DND-41 (cell line): ENCODE measurements around the gene LRRC38.

Source experiments
- ATAC-seq: fragments of 200-7000 bp; cut with Tn5 transposase; 3 replicates; pipeline ENCODE4 v1.9.1; 2021; ENCODE audit warnings: low read depth; ENCODE audit not compliant: insufficient read depth
- DNase-seq: peaks from one replicate; pipeline ENCODE4 v3.0.0-alpha.2; 2020
- H2AFZ ChIP-seq: 2 replicates; pipeline ENCODE4 v1.6.0; 2012; ENCODE audit warnings: low read depth, low read length
- H3K27ac ChIP-seq: 2 replicates; pipeline ENCODE4 v1.5.1; 2012; ENCODE audit warnings: low read length, inconsistent platforms
- H3K27me3 ChIP-seq: fragments of 200-600 bp; sonication (generic); 2 replicates; pipeline ENCODE4 v1.6.0; 2012; ENCODE audit warnings: low read length, mild to moderate bottlenecking, inconsistent platforms; ENCODE audit not compliant: insufficient read depth, poor library complexity
- H3K36me3 ChIP-seq: 2 replicates; pipeline ENCODE4 v1.5.1; 2012; ENCODE audit warnings: low read length, inconsistent platforms; ENCODE audit not compliant: insufficient read depth
- H3K4me1 ChIP-seq: 2 replicates; pipeline ENCODE4 v1.5.1; 2012; ENCODE audit warnings: mild to moderate bottlenecking, low read length; ENCODE audit not compliant: insufficient read depth
- H3K4me2 ChIP-seq: 2 replicates; pipeline ENCODE4 v1.6.0; 2012; ENCODE audit warnings: mild to moderate bottlenecking, moderate library complexity, low read length, inconsistent platforms; ENCODE audit not compliant: insufficient read depth
- H3K4me3 ChIP-seq, 2 experiments: fragments of 200-600 bp in 1 of 2; shearing (Covaris generic) in 1 of 2; 2 replicates each; pipeline ENCODE4 v1.5.1; 2012 to 2016; ENCODE audit warnings: inconsistent platforms in 2 of 2, low read length in 2 of 2, mild to moderate bottlenecking in 2 of 2, low read depth in 1 of 2, moderate library complexity in 1 of 2
- H3K79me2 ChIP-seq: 2 replicates; pipeline ENCODE4 v1.6.0; 2012; ENCODE audit warnings: low read length, inconsistent platforms; ENCODE audit not compliant: insufficient read depth
- H3K9ac ChIP-seq: 2 replicates; pipeline ENCODE4 v1.6.0; 2012; ENCODE audit warnings: low read depth, mild to moderate bottlenecking, inconsistent platforms, low read length, moderate library complexity
- H3K9me3 ChIP-seq: 2 replicates; pipeline ENCODE4 v1.5.1; 2012; ENCODE audit warnings: low read length, moderate library complexity, mild to moderate bottlenecking, inconsistent platforms; ENCODE audit not compliant: insufficient read depth, severe bottlenecking
- H4K20me1 ChIP-seq: 2 replicates; pipeline ENCODE4 v1.6.0; 2012; ENCODE audit warnings: low read length; ENCODE audit not compliant: insufficient read depth
- EZH2 ChIP-seq: IDR thresholded peaks from 3 replicates; pipeline ENCODE4 v1.6.1; 2012; ENCODE audit warnings: borderline replicate concordance, low read depth, mild to moderate bottlenecking, moderate library complexity, low read length, inconsistent platforms; ENCODE audit not compliant: severe bottlenecking
- TF ChIP-seq, protein P1 (sequence below): IDR thresholded peaks from 2 replicates; pipeline ENCODE4 v1.5.1; 2012; ENCODE audit warnings: borderline replicate concordance, low read length, moderate library complexity, mild to moderate bottlenecking; ENCODE audit not compliant: poor library complexity, severe bottlenecking; ENCODE audit errors: extremely low read depth

LRRC38 gene

DNA sequence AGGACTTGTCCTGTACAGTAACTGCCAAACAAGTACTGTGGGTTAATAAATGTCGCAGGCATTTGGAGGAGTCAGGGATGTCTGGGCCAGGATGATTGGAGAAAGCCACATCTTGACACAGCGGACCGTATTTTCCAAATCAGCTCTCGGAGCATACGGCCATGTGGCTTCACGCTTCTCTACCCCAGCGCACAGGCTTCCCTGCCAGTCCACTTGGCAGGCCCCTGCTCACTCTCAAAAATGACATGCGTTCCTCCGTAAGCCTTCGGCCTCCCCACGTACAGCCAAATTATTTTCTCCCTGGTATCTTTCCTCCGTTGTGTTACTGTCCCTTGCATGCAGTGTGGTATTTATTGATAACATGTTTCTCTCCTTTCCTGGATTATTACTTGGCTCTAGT lies 7.2 kb upstream of the LRRC38 start:
- Histone ChIP-seq H3K4me3 (no peak overlapping the region), H3K27ac (no peak overlapping the region), H4K20me1 (no peaks in the 10 kb centered on the region), H3K4me1 (no peaks in the 10 kb centered on the region), H3K4me2 (no peak overlapping the region), H3K36me3 (no peaks in the 10 kb centered on the region), H3K79me2 (no peaks in the 10 kb centered on the region), H3K9me3 (no peaks in the 10 kb centered on the region), H3K27me3 (no peaks in the 10 kb centered on the region), H3K9ac (no peak overlapping the region), H2AFZ (no peak overlapping the region)
- no peak for TF ChIP-seq EZH2
- TF ChIP-seq, protein P1, sequence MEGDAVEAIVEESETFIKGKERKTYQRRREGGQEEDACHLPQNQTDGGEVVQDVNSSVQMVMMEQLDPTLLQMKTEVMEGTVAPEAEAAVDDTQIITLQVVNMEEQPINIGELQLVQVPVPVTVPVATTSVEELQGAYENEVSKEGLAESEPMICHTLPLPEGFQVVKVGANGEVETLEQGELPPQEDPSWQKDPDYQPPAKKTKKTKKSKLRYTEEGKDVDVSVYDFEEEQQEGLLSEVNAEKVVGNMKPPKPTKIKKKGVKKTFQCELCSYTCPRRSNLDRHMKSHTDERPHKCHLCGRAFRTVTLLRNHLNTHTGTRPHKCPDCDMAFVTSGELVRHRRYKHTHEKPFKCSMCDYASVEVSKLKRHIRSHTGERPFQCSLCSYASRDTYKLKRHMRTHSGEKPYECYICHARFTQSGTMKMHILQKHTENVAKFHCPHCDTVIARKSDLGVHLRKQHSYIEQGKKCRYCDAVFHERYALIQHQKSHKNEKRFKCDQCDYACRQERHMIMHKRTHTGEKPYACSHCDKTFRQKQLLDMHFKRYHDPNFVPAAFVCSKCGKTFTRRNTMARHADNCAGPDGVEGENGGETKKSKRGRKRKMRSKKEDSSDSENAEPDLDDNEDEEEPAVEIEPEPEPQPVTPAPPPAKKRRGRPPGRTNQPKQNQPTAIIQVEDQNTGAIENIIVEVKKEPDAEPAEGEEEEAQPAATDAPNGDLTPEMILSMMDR, result no peak
- ATAC-seq, result no peak
- no peak for DNase-seq

DNA sequence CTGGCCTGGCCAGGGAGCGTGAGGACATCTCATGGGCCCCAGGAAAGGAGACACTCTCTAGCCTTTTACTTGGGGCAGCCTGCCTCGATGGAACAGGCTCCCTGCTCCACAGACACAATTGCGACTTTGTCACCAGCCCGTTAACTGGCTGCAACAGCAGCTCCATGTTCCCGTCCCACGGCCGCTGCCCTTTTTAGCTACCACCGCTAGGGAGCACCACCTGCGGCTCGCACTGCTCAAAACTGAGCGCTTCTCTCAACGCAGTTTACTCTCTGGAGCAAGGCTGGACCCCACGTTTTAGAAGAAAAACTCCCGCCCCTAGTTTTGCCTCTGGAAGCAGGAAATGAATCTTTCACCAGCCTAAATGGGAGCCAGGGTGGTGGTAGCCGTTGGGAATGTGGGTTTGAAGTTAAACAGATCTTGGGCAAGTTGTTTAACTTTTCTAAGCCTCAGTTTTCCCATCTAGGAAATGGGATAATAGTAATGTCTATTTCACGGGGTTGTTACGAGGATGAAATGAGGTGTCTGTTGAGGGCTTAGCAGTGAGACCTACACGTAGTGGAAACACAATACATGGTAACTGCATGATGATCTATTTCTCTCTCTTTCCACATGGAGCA lies 3.5 kb upstream of the LRRC38 start:
- Histone ChIP-seq H3K4me1 (peaks cover 12% of the 10 kb centered on the region), H4K20me1 (0 out of 2 replicates have a peak, but pooled peaks cover under 1% of the 10 kb centered on the region), H3K4me2 (no peak overlapping the region), H3K9ac (no peak overlapping the region), H3K4me3 (no peak overlapping the region), H3K27me3 (no peaks in the 10 kb centered on the region), H3K79me2 (peaks cover 20% of the 10 kb centered on the region), H3K27ac (no peak overlapping the region), H2AFZ (no peak overlapping the region), H3K36me3 (no peaks in the 10 kb centered on the region; the same call in 1 of the 2 replicates), H3K9me3 (no peaks in the 10 kb centered on the region)
- no peak for DNase-seq
- no peak for TF ChIP-seq EZH2
- TF ChIP-seq, protein P1, result no peak
- ATAC-seq, result no peak

DNA sequence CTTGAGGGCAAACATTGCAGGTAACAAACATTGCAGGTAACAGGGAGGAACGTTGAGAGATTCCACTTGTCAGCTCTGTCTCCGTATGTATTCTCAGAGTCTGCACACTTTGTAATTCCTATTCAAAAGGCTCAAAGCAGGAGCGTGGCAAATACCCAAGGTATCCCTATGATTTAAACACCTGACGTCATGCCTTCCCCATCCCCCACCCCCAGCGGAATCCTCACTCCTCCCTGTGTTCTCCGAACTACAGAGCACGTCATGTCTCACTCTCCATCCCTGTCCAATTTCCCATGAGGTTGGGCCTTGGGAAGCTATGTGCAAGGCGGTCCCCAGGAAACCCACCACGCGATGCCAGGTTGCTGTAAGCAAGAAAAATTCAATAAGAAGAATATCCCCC lies 2.8 kb upstream of the LRRC38 start:
- H3K36me3 ChIP-seq, result peaks cover 6% of the 10 kb centered on the region
- DNase-seq (no peak), ATAC-seq (no peak)
- peaks cover 27% of the 10 kb centered on the region for H3K79me2 ChIP-seq
- no peak overlapping the region for H3K27ac ChIP-seq
- no peaks in the 10 kb centered on the region for H3K9me3 ChIP-seq
- H3K4me2 ChIP-seq, result no peak overlapping the region
- TF ChIP-seq, protein P1, result no peak
- no peak for TF ChIP-seq EZH2
- H2AFZ ChIP-seq, result no peak overlapping the region
- H3K27me3 ChIP-seq, result no peaks in the 10 kb centered on the region
- H4K20me1 ChIP-seq, result peaks cover 7% of the 10 kb centered on the region
- H3K4me3 ChIP-seq, result no peak overlapping the region
- H3K9ac ChIP-seq, result no peak overlapping the region
- H3K4me1 ChIP-seq, result peaks cover 19% of the 10 kb centered on the region
